Cardiac fibroblast (primary cell): ENCODE data around the gene FAM161A.
A peak's percentile ranks its signal among the peaks of the same experiment; 100 is the strongest.

Experiments used
- DNase-seq, 2 donors: peaks; one replicate each; pipeline versions ENCODE4 v3.0.0 to v3.0.0-alpha.2; 2010; ENCODE audit warnings: low read depth in 2 of 2
- H3K4me3 ChIP-seq, 2 donors: replicated peaks in 1 of 2; 1 replicate in 1 of 2; 2 replicates in 1 of 2; pipeline ENCODE4 v1.5.1; 2011; ENCODE audit warnings: low read depth in 2 of 2, low read length in 2 of 2, mild to moderate bottlenecking in 2 of 2, moderate library complexity in 1 of 2
- CTCF ChIP-seq: IDR thresholded peaks from one replicate; pipeline ENCODE4 v1.5.1; 2011; ENCODE audit warnings: low read depth, mild to moderate bottlenecking, low read length, inconsistent platforms

The FAM161A gene

GRCh38 chr2:61853847-61854563, at the start of gene FAM161A:
TSS of gene FAM161A (minus strand) at chr2:61854060. CDS start at chr2:61854041, 19 bp downstream.
- H3K4me3 ChIP-seq: peak within 1 kb of the TSS; percentile 89 to 94
- peak; percentile 84 to 88 for DNase-seq
- no peak for TF ChIP-seq CTCF

- no peak for TF ChIP-seq CTCF
These were observed 46.4 kb upstream of the FAM161A start for GRCh38 chr2:61900281-61900680.

GRCh38 chr2:61898810-61899209, 45.0 kb upstream of the FAM161A start:
- no peak overlapping the region for H3K4me3 ChIP-seq
- TF ChIP-seq CTCF: peak; percentile 56
- DNase-seq: peak; percentile 38 to 44

More at GRCh38 chr2:61900281-61900680, 46.4 kb upstream of the FAM161A start:
- peak in 1 of 2 donors; percentile 5 for DNase-seq
- no peak overlapping the region for H3K4me3 ChIP-seq

GRCh38 chr2:61888267-61889055, 34.6 kb upstream of the FAM161A start, which contains the start of gene CCT4:
TSS of gene CCT4 (minus strand) at chr2:61888656. CDS start at chr2:61888507, 149 bp downstream.
- H3K4me3 ChIP-seq: peak within 1 kb of the TSS; percentile 70 to 95
- no peak for TF ChIP-seq CTCF
- peak; percentile 90 for DNase-seq

- peak overlapping the region; percentile 70 to 95 for H3K4me3 ChIP-seq
- TF ChIP-seq CTCF: no peak
- DNase-seq: peak; percentile 51 to 63
These were observed 33.9 kb upstream of the FAM161A start for GRCh38 chr2:61887717-61888266.

- H3K4me3 ChIP-seq: no peak overlapping the region
- no peak for DNase-seq
- no peak for TF ChIP-seq CTCF
These were observed 32.2 kb upstream of the FAM161A start for GRCh38 chr2:61885896-61886603.
